GM18499 (cell line): Measurements from ENCODE around the gene RGL2.
"Not testable (repeated sequence)": the region's sequence is repeated elsewhere in the genome, so short reads cannot be mapped to it uniquely, and the experiment has no call there.

Experiments
- ATAC-seq: cut with Tn5 transposase; IDR thresholded peaks from one replicate; pipeline ENCODE4 v1.9.1; 2021; ENCODE audit warnings: moderate number of reproducible peaks; ENCODE audit not compliant: insufficient read depth, unreplicated experiment

RGL2 gene

GRCh38 chr6:33294086-33294823 lies 4.5 kb downstream of the RGL2 start:
- ATAC-seq = no peak

- no peak for ATAC-seq
Measured at GRCh38 chr6:33292996-33293682, 5.6 kb downstream of the RGL2 start.

- ATAC-seq = no peak
Measured at GRCh38 chr6:33290459-33290858, 8.3 kb downstream of the RGL2 start.

GRCh38 chr6:33289784-33290315 lies 8.9 kb downstream of the RGL2 start:
- no peak for ATAC-seq

GRCh38 chr6:33288921-33289783 lies 9.6 kb downstream of the RGL2 start, which contains the start of the genes PFDN6 and WDR46:
TSS of gene PFDN6 (plus strand) at chr6:33289601. CDS start at chr6:33289857, 256 bp downstream.
TSS of gene WDR46 (minus strand) at chr6:33289239. CDS start at chr6:33289170, 69 bp downstream.
- peak; percentile 68 for ATAC-seq

- no peak for ATAC-seq
Measured at GRCh38 chr6:33288141-33288920, 10.4 kb downstream of the RGL2 start.

- no peak for ATAC-seq
Measured at GRCh38 chr6:33286946-33287914, 11.5 kb downstream of the RGL2 start.

GRCh38 chr6:33285214-33285613 lies 13.5 kb downstream of the RGL2 start:
- not testable (repeated sequence) for ATAC-seq

GRCh38 chr6:33280539-33280938 lies 18.2 kb downstream of the RGL2 start:
- no peak for ATAC-seq

GRCh38 chr6:33279971-33280511 lies 18.7 kb downstream of the RGL2 start:
- no peak for ATAC-seq

GRCh38 chr6:33279257-33279695 lies 19.5 kb downstream of the RGL2 start:
- ATAC-seq = no peak

GRCh38 chr6:33278810-33279209 lies 19.9 kb downstream of the RGL2 start:
- no peak for ATAC-seq

GRCh38 chr6:33278392-33278741 lies 20.4 kb downstream of the RGL2 start:
- ATAC-seq = no peak

GRCh38 chr6:33277663-33278391 lies 20.9 kb downstream of the RGL2 start:
- ATAC-seq = no peak

GRCh38 chr6:33276864-33277662 lies 21.7 kb downstream of the RGL2 start, which contains the start of gene B3GALT4:
TSS of gene B3GALT4 (plus strand) at chr6:33277123. CDS start at chr6:33277420, 297 bp downstream.
- ATAC-seq = no peak

GRCh38 chr6:33276581-33276863 lies 22.2 kb downstream of the RGL2 start:
- no peak for ATAC-seq
